Fibroblast of mammary gland (primary cell): Measurements from ENCODE around the gene CCDC85A.

Source experiments
- DNase-seq: peaks from one replicate; pipeline ENCODE4 v3.0.0-alpha.2; 2010; ENCODE audit warnings: low read depth
- H3K4me3 ChIP-seq: 2 replicates; pipeline ENCODE4 v1.5.1; 2011; ENCODE audit warnings: low read depth, mild to moderate bottlenecking, low read length, moderate library complexity; ENCODE audit not compliant: control insufficient read depth
- TF ChIP-seq, protein P1 (sequence below): conservative IDR thresholded peaks from 2 replicates; pipeline ENCODE4 v1.5.1; 2011; ENCODE audit warnings: low read depth, low read length, inconsistent platforms; ENCODE audit not compliant: control insufficient read depth, insufficient read depth

Gene CCDC85A

GRCh38 chr2:56231361-56231760 is 47.6 kb downstream of the CCDC85A start:
- peak; percentile 70 for DNase-seq
- no peak overlapping the region for H3K4me3 ChIP-seq
- TF ChIP-seq, protein P1, sequence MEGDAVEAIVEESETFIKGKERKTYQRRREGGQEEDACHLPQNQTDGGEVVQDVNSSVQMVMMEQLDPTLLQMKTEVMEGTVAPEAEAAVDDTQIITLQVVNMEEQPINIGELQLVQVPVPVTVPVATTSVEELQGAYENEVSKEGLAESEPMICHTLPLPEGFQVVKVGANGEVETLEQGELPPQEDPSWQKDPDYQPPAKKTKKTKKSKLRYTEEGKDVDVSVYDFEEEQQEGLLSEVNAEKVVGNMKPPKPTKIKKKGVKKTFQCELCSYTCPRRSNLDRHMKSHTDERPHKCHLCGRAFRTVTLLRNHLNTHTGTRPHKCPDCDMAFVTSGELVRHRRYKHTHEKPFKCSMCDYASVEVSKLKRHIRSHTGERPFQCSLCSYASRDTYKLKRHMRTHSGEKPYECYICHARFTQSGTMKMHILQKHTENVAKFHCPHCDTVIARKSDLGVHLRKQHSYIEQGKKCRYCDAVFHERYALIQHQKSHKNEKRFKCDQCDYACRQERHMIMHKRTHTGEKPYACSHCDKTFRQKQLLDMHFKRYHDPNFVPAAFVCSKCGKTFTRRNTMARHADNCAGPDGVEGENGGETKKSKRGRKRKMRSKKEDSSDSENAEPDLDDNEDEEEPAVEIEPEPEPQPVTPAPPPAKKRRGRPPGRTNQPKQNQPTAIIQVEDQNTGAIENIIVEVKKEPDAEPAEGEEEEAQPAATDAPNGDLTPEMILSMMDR, result no peak

- TF ChIP-seq, protein P1, result no peak
- no peak for DNase-seq
- no peak overlapping the region for H3K4me3 ChIP-seq
Measured at GRCh38 chr2:56232912-56233311, 49.1 kb downstream of the CCDC85A start.

GRCh38 chr2:56234241-56234640 is 50.5 kb downstream of the CCDC85A start:
- no peak for DNase-seq
- no peak overlapping the region for H3K4me3 ChIP-seq
- TF ChIP-seq, protein P1, result no peak

DNA sequence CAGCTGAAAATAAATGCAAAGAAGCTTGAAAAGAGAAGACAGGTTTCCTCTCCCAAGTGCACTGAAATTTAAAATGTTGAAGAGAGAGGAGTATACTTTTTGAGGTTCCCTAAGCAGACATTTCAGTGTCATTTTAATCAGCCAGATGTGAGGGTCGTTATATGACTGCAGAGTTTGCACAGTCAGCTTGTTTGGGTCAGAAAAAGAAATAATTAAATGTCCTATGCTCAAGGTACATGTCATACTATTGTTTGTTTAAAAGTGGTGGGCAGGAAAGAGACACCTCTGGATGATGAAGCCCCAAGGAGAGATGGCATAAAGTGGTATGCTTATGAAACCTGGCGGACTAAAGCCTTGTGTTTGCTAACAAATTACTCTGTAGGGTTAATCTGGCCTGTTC is 55.2 kb downstream of the CCDC85A start:
- DNase-seq, result no peak
- TF ChIP-seq, protein P1, result no peak
- no peak overlapping the region for H3K4me3 ChIP-seq

GRCh38 chr2:56239437-56239836 is 55.6 kb downstream of the CCDC85A start:
- TF ChIP-seq, protein P1, result no peak
- peak; percentile 44 for DNase-seq
- H3K4me3 ChIP-seq, result no peak overlapping the region

DNA sequence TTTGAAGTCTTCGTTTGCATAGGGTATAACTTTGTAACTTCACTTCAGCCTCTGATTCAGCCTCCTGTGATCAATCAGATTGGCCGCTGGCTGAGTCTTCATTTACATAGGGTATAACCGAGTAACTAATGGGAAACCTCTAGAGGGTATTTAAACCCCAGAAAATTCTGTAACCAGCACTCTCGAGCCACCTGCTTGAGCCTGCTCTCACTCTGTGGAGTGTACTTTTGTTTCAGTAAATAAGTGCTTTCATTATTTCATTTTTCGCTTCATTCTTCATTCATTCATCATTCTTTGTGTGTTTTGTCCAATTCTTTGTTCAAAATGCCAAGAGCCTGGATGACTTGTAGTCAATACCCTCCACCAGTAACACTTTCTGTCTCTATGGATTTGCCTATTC is 56.4 kb downstream of the CCDC85A start:
- TF ChIP-seq, protein P1, result no peak

DNA sequence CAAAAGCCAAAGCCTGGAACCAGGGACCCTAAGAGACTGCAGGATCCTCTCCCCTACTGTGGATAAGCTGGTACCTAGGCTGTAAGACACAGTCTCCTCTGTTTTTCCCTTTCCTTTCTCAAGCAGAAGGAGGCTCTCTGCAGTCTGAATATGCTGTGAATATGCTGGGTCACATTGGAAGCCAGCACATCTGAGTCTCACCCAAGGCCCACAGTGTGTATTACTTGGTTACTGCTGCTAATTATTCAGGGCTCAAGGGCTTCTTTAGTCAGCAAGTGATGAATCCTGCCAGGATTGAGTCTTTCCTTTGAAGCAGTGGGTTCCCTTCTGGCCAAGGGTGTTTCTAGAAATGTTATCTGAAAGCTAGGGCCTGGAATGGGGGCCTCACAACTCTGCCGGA is 60.7 kb downstream of the CCDC85A start:
- DNase-seq, result no peak
- H3K4me3 ChIP-seq, result no peak overlapping the region
- TF ChIP-seq, protein P1, result no peak

More for the DNA sequence above, 56.4 kb downstream of the CCDC85A start:
- DNase-seq, result no peak
- H3K4me3 ChIP-seq, result no peak overlapping the region
